H1 (cell line): ENCODE measurements around the gene UBR3. TPM values are rescaled to one million over a fixed set of nuclear protein-coding genes. Genes with fewer than 3 reads are reported as not detected.

Source experiments
- CHD2 ChIP-seq: IDR thresholded peaks from 2 replicates; pipeline ENCODE4 v1.6.1; 2012; ENCODE audit warnings: low read length, improper control_type of control experiment
- CHD7 ChIP-seq: fragments of 300-600 bp; sonication (generic); IDR thresholded peaks from 2 replicates; pipeline ENCODE4 v1.7.1; 2012; ENCODE audit warnings: low read length, moderate library complexity, mild to moderate bottlenecking, inconsistent platforms; ENCODE audit not compliant: insufficient replicate concordance
- SP2 ChIP-seq: IDR thresholded peaks from 2 replicates; pipeline ENCODE4 v1.6.1; 2012; ENCODE audit warnings: mild to moderate bottlenecking, low read length, inconsistent platforms
- polyA plus RNA-seq, 7 experiments: library from polyadenylated mRNA; depleted of rRNA in 3 of 7; stranded (reverse) in 5 of 7; unstranded in 2 of 7; fragments of >200 nt in 5 of 7; fragments of 200-250 nt in 2 of 7; gene quantifications; 1 replicate in 5 of 7; 2 replicates in 1 of 7; 4 replicates in 1 of 7; pipeline versions ENCODE4 v1.2.1 to v1.2.3, GENCODE V29; 2011 to 2013; ENCODE audit warnings: missing spikeins in 2 of 7, mixed read lengths in 2 of 7
- total RNA-seq: library from RNA; stranded (reverse); fragmentation: NEBNext Ultra II Directional; extraction: Animal tissue kit (Norgen Biotek cat#: 25700); gene quantifications from 2 replicates; pipeline ENCODE4 v1.2.1, GENCODE V29; 2021

The UBR3 gene
- total and polyA plus RNA-seq, 2 of the 8 experiments (the other 6 are each of a cell fraction or from before 2014, with no cell fraction given) = 3.7 to 17.7 TPM

- TF ChIP-seq CHD7 = no peak
- no peak for TF ChIP-seq SP2
- TF ChIP-seq CHD2 = no peak
These were observed 118.8 kb downstream of the UBR3 start (continued) for GRCh38 chr2:169946092-169946491.
